Measurements from ENCODE around the gene FUT4. TPM values are rescaled to one million over a fixed set of nuclear protein-coding genes. Genes with fewer than 3 reads are reported as not detected.

Gene FUT4
- total and polyA plus RNA-seq, 2 donors (not counting 1 experiment from before 2014, with no cell fraction given), result 0.89 to 3.7 TPM

DNA sequence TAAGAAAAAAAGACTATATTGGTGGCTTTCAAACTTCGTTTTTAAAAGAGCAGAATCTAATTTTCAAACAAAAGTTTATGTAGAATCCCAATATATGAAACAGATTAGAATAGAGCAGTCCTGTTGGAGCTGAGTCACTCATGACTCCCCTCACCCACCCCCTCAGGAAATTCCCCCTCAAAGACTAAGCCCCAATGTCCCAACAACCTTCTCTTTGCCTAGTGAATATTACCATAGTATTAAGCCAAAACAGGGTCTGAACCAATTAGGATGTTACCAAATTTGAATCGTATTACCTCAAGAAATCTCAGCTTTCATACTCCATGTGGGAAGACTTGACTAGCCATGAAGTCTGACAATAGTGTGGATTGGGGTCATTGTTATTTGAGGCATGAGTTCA is 15.6 kb downstream of the FUT4 start:
- CTCF ChIA-PET, result no interaction called here
- Mint-ChIP-seq H3K4me3 (no peak overlapping the region), H3K4me1 (peaks cover 3% of the 10 kb centered on the region), H3K27me3 (peaks cover 3% of the 10 kb centered on the region), H3K9me3 (ENCODE audit: insufficient read depth) (no peaks in the 10 kb centered on the region), H3K27ac (no peak overlapping the region)
- Histone ChIP-seq H3K4me2 (replicated peaks; ENCODE audit: low read depth, low read length, poor library complexity, severe bottlenecking) (no peak overlapping the region), H3K27ac (ENCODE audit: low read length in 2 of 2) (no peak overlapping the region), H3K9me3 (ENCODE audit: control extremely low read depth in 1 of 3, control insufficient read depth in 2 of 3, insufficient read depth in 1 of 3, low read length in 2 of 3) (no peaks in the 10 kb centered on the region), H3K9ac (ENCODE audit: low read length) (no peak overlapping the region), H2AFZ (ENCODE audit: insufficient read depth, low read depth, low read length, poor library complexity, severe bottlenecking) (no peak overlapping the region), H3K79me2 (ENCODE audit: control insufficient read depth, insufficient read depth, low read length) (no peaks in the 10 kb centered on the region), H3K4me1 (ENCODE audit: control insufficient read depth in 2 of 2, insufficient read depth in 2 of 2, low read length in 2 of 2) (peaks cover 0 to 5% of the 10 kb centered on the region in 2 donors), H3K4me3 (ENCODE audit: control extremely low read depth in 1 of 5, extremely low read depth in 1 of 5, insufficient read depth in 1 of 5, low read depth in 2 of 5, low read length in 4 of 5) (no peak overlapping the region), H3K36me3 (replicated peaks in 1 of 2; ENCODE audit: control extremely low read depth in 1 of 2, control insufficient read depth in 1 of 2, extremely low read depth in 1 of 2, insufficient read depth in 2 of 2, low read length in 1 of 2) (no peaks in the 10 kb centered on the region), H4K20me1 (ENCODE audit: control insufficient read depth, insufficient read depth, low read length, poor library complexity, severe bottlenecking) (no peaks in the 10 kb centered on the region), H3K27me3 (replicated peaks in 1 of 4; ENCODE audit: control extremely low read depth in 1 of 4, control insufficient read depth in 3 of 4, insufficient read depth in 4 of 4, low read length in 3 of 4) (no peaks in the 10 kb centered on the region)
- POLR2A ChIA-PET, result no interaction called here
- TF ChIP-seq EZH2 (IDR thresholded peaks at IDR 0.05; ENCODE audit: borderline replicate concordance, insufficient read depth, low read depth, low read length, poor library complexity, severe bottlenecking), result no peak
- TF ChIP-seq, protein P1, sequence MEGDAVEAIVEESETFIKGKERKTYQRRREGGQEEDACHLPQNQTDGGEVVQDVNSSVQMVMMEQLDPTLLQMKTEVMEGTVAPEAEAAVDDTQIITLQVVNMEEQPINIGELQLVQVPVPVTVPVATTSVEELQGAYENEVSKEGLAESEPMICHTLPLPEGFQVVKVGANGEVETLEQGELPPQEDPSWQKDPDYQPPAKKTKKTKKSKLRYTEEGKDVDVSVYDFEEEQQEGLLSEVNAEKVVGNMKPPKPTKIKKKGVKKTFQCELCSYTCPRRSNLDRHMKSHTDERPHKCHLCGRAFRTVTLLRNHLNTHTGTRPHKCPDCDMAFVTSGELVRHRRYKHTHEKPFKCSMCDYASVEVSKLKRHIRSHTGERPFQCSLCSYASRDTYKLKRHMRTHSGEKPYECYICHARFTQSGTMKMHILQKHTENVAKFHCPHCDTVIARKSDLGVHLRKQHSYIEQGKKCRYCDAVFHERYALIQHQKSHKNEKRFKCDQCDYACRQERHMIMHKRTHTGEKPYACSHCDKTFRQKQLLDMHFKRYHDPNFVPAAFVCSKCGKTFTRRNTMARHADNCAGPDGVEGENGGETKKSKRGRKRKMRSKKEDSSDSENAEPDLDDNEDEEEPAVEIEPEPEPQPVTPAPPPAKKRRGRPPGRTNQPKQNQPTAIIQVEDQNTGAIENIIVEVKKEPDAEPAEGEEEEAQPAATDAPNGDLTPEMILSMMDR (IDR thresholded peaks at IDR 0.05), result no peak
- DNase-seq (no peak), ATAC-seq (ENCODE audit: low read depth) (no peak)
- WGBS (ENCODE audit: insufficient coverage), result no CpG with 5 or more reads among the region's 2 CpGs
- intact Hi-C loops (cut with micrococcal nuclease), result no loop called here

- ATAC-seq (ENCODE audit: low read depth), result no peak
- H3K9me3 Mint-ChIP-seq (ENCODE audit: insufficient read depth), result no peaks in the 10 kb centered on the region
- ChIA-PET CTCF (no interaction called here), POLR2A (no interaction called here)
- no peaks in the 10 kb centered on the region for H3K27me3 ChIP-seq (replicated peaks in 1 of 4; ENCODE audit: control extremely low read depth in 1 of 4, control insufficient read depth in 3 of 4, insufficient read depth in 4 of 4, low read length in 3 of 4)
- H3K27me3 Mint-ChIP-seq, result peaks cover 3% of the 10 kb centered on the region
- H3K4me1 ChIP-seq (ENCODE audit: control insufficient read depth in 2 of 2, insufficient read depth in 2 of 2, low read length in 2 of 2), result peaks cover 0 to 5% of the 10 kb centered on the region in 2 donors
- TF ChIP-seq, protein P1 (IDR thresholded peaks at IDR 0.05), result no peak
- TF ChIP-seq EZH2 (IDR thresholded peaks at IDR 0.05; ENCODE audit: borderline replicate concordance, insufficient read depth, low read depth, low read length, poor library complexity, severe bottlenecking), result no peak
- H3K36me3 ChIP-seq (replicated peaks in 1 of 2; ENCODE audit: control extremely low read depth in 1 of 2, control insufficient read depth in 1 of 2, extremely low read depth in 1 of 2, insufficient read depth in 2 of 2, low read length in 1 of 2), result no peaks in the 10 kb centered on the region
- H3K4me1 Mint-ChIP-seq, result peaks cover 3% of the 10 kb centered on the region
- intact Hi-C loops (cut with micrococcal nuclease), result no loop called here
- WGBS (ENCODE audit: insufficient coverage), result no CpG with 5 or more reads among the region's 3 CpGs
- no peak overlapping the region for H3K4me3 Mint-ChIP-seq
- H3K27ac ChIP-seq (ENCODE audit: low read length in 2 of 2), result no peak overlapping the region
- H3K4me2 ChIP-seq (replicated peaks; ENCODE audit: low read depth, low read length, poor library complexity, severe bottlenecking), result no peak overlapping the region
- H3K9ac ChIP-seq (ENCODE audit: low read length), result no peak overlapping the region
- no peaks in the 10 kb centered on the region for H3K79me2 ChIP-seq (ENCODE audit: control insufficient read depth, insufficient read depth, low read length)
- no peak for DNase-seq
- no peak overlapping the region for H3K27ac Mint-ChIP-seq
- no peaks in the 10 kb centered on the region for H4K20me1 ChIP-seq (ENCODE audit: control insufficient read depth, insufficient read depth, low read length, poor library complexity, severe bottlenecking)
- no peak overlapping the region for H2AFZ ChIP-seq (ENCODE audit: insufficient read depth, low read depth, low read length, poor library complexity, severe bottlenecking)
- no peaks in the 10 kb centered on the region for H3K9me3 ChIP-seq (ENCODE audit: control extremely low read depth in 1 of 3, control insufficient read depth in 2 of 3, insufficient read depth in 1 of 3, low read length in 2 of 3)
- H3K4me3 ChIP-seq (ENCODE audit: control extremely low read depth in 1 of 5, extremely low read depth in 1 of 5, insufficient read depth in 1 of 5, low read depth in 2 of 5, low read length in 4 of 5), result no peak overlapping the region
Measured at GRCh38 chr11:94560834-94561233, 17.1 kb downstream of the FUT4 start.
